IPS DF 4.7 (cell line): Measurements from ENCODE around the gene ABCA2.

Experiments used
- DNase-seq: peaks from one replicate; pipeline ENCODE4 v3.0.0-alpha.2; 2013; ENCODE audit warnings: low spot score; ENCODE audit errors: extremely low read depth

ABCA2 gene

DNA sequence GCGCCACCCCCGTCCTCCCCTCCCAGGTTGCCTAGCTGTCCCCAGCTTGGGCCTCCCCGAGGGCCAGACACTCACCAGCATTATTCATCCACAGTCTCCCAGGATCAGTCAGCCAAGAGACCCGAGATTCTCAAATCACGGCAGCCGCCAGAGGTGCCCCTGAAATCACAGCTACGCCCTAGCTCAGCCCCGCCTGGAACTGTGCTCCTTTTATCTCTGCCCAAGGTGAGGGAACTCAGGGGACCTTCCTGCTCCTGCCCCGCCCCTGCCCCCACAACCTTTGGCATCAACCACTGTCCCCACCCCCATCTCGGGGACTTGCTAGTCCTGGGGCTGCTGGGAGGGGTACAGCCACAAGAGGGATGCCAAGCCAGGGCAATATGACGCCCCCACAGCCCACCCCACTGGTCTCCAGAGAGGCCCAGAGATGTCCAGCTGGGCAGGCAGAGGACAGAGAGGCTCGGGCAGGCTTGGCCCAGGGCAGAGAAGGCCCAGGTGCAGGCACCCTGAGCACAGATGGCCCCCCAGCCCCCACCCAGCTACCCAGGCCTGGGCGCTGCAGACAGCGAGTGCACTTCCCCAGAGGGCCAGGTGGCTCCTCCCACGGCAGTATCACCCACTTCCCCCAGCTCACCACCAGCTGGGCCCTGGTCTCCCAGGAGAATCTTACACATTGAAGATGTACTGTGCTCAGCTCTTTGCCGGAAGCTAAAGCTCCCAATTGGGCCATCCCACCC, 4.0 kb upstream of the ABCA2 start, which contains the start of gene FUT7:
FUT7 (minus strand) TSS at position 185 of the 737 bp plus-strand sequence; CDS start at position 88, 97 bp downstream.
- no peak for DNase-seq

- DNase-seq, result no peak
Observed at GRCh38 chr9:137030538-137031527, 2.8 kb upstream of the ABCA2 start.

GRCh38 chr9:137030006-137030405, 2.0 kb upstream of the ABCA2 start:
- DNase-seq, result no peak

- no peak for DNase-seq
Observed at GRCh38 chr9:137029058-137029936, 1.3 kb upstream of the ABCA2 start.

DNA sequence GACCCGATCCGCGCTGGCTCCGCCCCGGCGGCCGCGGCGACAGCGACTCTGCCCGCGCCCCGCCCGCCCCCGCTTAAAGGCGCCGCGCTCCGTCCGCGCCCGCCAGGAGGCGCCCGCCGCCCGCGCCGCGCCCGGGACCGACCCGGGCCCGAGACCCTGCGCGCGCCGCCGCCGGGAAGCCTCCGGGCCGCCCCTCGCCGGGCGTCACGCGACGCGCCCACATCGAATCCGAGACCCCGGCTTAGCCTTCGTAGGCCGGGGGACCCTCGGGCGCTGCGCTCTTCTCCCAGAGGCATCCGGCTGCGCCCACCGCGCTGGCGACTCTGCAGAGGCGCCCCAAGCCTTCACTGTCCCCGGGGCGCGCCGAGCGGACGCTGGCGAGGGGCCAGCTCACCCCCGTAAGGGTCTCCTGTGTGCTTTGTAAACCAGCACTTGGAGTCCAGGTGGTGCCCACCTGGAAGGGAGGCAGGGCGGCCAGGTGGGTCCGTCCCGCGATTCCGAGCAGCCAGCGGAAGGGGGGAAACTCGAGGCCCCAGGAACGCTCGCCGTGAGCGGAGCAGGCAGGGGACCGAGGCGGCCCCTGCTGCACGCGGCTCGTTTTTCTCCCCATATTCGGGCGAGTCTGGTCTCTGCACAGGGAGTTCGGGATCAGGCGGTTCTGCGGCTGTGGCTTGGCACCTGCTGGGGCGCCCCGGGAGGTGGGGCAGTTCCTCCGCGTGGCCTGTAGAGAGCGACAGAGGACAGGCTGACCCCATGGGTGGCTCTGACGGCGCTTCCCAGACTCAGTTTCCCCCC, 423 bp upstream of the ABCA2 start:
- DNase-seq, result no peak

- no peak for DNase-seq
Observed at GRCh38 chr9:137026828-137027227, 1.2 kb downstream of the ABCA2 start.

GRCh38 chr9:137026384-137026783, 1.7 kb downstream of the ABCA2 start:
- DNase-seq, result no peak

- no peak for DNase-seq
Observed at GRCh38 chr9:137025517-137025966, 2.5 kb downstream of the ABCA2 start.

GRCh38 chr9:137023583-137023991, 4.5 kb downstream of the ABCA2 start:
- DNase-seq, result no peak

- DNase-seq, result no peak
Observed at GRCh38 chr9:137023157-137023556, 4.9 kb downstream of the ABCA2 start.

DNA sequence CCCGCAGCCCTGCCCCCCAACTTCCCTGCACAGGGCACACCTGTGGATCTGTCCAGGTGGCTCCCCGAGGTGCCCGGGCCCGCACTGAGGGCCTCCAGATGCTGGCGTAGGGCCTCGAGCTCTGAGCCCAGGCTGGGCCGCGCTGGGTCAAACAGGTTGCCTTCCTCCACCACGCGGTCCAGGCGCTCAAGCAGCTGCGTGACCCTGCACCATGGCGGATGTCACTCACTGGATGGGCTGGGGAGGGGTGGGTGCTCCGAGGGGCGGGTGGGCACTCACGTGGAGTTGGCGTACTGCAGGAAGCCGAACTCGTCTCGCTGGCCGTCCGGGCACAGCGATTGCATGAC, 5.4 kb downstream of the ABCA2 start:
- DNase-seq, result no peak

- DNase-seq, result no peak
Observed at GRCh38 chr9:137021979-137022661, 5.9 kb downstream of the ABCA2 start.

GRCh38 chr9:137021568-137021978, 6.5 kb downstream of the ABCA2 start:
- no peak for DNase-seq

- no peak for DNase-seq
Observed at GRCh38 chr9:137020771-137021567, 7.1 kb downstream of the ABCA2 start.

- no peak for DNase-seq
Observed at GRCh38 chr9:137019891-137020683, 8.0 kb downstream of the ABCA2 start.

- DNase-seq, result no peak
Observed at GRCh38 chr9:137018761-137019559, 9.1 kb downstream of the ABCA2 start.

DNA sequence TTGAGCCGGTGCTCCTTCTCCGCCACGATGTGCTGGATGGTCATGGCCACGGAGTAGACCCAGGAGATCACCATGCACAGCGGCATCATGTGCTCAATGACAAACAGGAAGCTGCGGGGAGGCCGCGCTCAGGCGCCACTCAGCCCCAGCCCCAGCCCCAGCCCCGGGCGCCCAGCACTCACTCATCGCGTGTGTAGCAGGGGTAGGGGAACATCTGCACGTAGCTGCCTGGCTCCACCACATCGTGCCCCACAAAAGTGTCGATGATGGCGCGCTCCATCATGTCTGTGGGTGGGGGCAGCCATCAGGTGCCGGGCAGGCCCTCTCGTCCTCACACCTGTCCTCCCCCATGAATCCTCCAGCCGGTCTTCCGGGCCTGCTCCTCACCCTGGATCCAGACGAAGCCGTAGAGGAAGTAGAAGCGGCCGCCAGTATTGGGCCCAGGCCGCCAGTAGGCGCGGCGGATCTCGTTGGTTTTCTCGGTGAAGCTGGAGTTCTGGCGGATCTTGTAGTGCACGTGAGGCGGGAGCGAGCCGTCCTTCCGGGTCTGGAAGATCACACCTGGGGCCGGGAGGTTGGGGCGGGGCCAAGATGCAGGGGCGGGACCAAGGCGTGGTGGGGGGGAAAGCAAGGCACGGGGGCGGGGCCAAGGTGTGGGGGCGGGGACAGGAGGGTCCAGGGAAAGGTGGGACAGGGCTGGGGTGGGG, 10.1 kb downstream of the ABCA2 start:
- DNase-seq, result no peak
